ENCODE measurements around the gene CLPTM1.

GRCh38 chr19:44949550-44949949 is 5.6 kb upstream of the CLPTM1 start:
- TF ChIP-seq JUND (IDR thresholded peaks at IDR 0.05; ENCODE audit: low read length) = no peak
- no peak for TF ChIP-seq TBP (IDR thresholded peaks at IDR 0.05; ENCODE audit: low read depth, low read length)
- TF ChIP-seq ATF3 (IDR thresholded peaks at IDR 0.05; ENCODE audit: insufficient read depth, low read depth, low read length) = no peak
- no peak for TF ChIP-seq MAX (IDR thresholded peaks at IDR 0.05)
- no peak for TF ChIP-seq CTCF (IDR thresholded peaks at IDR 0.05; ENCODE audit: control extremely low read depth in 1 of 3, insufficient read depth in 1 of 3, low read depth in 1 of 3, low read length in 3 of 3)
- no peak for TF ChIP-seq TAF1 (IDR thresholded peaks at IDR 0.05; ENCODE audit: low read depth, low read length)
- no peak for TF ChIP-seq POLR2AphosphoS5 (IDR thresholded peaks at IDR 0.05; ENCODE audit: low read depth, low read length)
- no peak for TF ChIP-seq EP300 (IDR thresholded peaks at IDR 0.05; ENCODE audit: borderline replicate concordance in 1 of 2, low read depth in 2 of 2, low read length in 2 of 2)
- TF ChIP-seq RBBP5 (IDR thresholded peaks at IDR 0.05; ENCODE audit: borderline replicate concordance, low read depth, low read length) = no peak
- TF ChIP-seq RAD21 (IDR thresholded peaks at IDR 0.05 in 1 of 2, conservative IDR thresholded peaks at IDR 0.05 in 1 of 2; ENCODE audit: low read depth in 2 of 2, low read length in 2 of 2) = no peak
- no peak for TF ChIP-seq EGR1 (IDR thresholded peaks at IDR 0.05; ENCODE audit: borderline replicate concordance, low read depth, low read length)
- no peak for TF ChIP-seq ASH2L (IDR thresholded peaks at IDR 0.05; ENCODE audit: low read length)
- TF ChIP-seq POLR2A (IDR thresholded peaks at IDR 0.05; ENCODE audit: control extremely low read depth in 1 of 2, low read depth in 2 of 2, low read length in 2 of 2) = no peak
- no peak for TF ChIP-seq SAP30 (IDR thresholded peaks at IDR 0.05; ENCODE audit: insufficient read depth, insufficient replicate concordance, low read length)
